GM19468 (cell line): ENCODE data around the gene TUT7.
"Not testable (repeated sequence)": the region's sequence is repeated elsewhere in the genome, so short reads cannot be mapped to it uniquely, and the experiment has no call there.

Source experiments
- ATAC-seq: cut with Tn5 transposase; IDR thresholded peaks from one replicate; pipeline ENCODE4 v1.9.1; 2021; ENCODE audit warnings: mild to moderate bottlenecking, moderate library complexity, moderate number of reproducible peaks; ENCODE audit not compliant: unreplicated experiment; ENCODE audit errors: extremely low read depth

The TUT7 gene

DNA sequence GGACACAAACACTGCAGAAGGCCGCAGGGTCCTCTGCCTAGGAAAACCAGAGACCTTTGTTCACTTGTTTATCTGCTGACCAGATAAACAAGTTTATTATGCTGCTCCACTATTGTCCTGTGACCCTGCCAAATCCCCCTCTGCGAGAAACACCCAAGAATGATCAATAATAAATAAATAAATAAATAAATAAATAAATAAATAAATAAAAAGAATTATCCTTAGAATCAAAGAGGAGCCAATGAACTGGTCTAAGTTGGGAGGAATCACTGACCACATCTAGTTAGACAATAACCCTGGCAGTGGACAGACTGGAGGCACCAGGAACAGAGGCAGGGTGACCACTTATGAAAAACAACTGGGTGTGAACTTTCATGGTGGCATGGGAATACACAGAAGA, 41.3 kb downstream of the TUT7 start:
- not testable (repeated sequence) for ATAC-seq

DNA sequence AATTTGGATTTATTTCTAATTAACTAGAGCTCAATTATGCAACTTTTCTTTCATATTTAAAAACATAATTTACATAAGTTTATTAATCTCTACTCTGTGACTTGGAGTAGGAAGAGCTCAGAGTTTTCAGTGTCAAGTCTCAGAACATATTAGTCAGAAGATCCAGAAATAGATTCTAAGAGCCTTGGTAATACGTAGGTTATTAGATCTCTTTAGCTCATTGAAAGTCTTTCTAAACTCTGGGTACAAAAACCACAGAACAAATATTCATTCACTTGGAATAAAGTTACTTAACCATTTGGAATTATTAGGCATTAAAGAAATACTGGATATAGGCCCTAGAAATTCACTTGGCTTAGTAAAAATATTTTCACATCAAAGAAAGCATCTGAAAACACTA, 45.5 kb downstream of the TUT7 start:
- no peak for ATAC-seq

DNA sequence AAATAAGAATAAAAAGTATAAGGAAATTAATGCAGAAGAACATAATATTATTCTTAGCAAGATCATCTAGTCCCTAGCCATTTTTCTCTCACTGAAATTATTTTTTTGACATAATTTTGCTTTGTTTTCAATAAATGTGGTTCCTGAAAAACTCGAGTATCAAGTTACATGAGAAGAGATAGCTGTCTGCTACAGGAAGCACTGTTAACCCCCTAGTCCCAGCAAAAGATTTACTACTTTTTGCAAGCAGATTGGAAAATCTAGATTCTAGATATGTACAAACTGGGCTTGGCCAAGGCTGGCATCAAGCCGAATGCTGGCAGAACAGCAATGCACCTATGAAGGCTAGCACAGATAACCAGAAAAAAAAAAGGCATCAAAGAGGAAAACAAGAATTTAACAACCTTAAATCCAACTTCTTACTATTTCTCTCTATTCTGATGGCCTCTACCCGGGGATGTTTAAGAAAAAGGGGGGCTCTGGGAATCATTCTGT, 49.9 kb downstream of the TUT7 start:
- no peak for ATAC-seq

DNA sequence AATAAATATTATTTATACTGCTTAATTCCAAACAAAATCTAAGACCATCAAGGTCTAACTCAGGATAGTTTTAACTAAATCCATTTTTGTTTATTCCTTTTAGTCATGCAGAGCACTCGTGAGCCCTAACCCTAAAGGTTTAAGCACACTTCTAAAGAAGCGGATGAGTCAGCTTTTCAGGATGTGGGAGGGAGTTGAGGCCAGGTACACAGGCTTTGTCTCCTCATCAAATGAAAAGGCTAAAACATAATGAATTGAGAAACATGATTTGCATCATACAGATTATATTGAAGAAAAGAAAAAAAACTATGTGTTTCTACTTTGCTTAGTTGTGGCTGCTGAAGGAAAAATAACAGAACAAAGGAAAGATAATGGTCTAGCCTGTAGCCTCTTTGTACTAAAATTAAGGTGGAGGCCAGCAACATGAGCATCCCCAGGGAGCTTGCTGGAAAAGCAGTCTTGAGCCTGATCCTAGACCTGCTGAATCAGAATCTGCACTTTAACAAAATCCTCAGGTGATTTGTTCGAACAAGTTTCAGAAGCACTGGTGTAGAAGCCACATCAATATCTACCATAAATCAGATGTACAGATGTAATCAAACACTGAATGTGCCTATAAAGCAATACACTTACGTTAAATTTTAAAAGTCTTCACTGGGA, 50.8 kb downstream of the TUT7 start:
- no peak for ATAC-seq

DNA sequence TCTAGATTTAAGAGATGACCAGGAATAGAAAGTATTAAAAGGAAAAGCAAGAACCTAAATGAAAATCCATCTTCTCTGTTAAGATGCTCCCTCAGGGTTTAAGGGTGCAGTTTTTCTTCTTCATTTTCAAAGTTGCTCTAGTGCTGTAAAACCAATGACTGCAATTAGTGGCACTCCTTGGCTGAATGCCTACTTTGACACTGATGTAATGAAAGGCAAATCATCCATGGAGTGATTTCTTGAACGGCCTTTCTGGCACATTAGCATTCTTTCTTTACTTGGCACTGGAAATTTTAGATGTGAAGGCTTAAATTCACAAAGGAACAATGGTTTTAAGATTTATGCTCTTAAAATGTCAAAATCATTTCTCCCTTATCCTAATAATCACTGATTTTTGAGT, 52.5 kb downstream of the TUT7 start:
- ATAC-seq, result no peak

DNA sequence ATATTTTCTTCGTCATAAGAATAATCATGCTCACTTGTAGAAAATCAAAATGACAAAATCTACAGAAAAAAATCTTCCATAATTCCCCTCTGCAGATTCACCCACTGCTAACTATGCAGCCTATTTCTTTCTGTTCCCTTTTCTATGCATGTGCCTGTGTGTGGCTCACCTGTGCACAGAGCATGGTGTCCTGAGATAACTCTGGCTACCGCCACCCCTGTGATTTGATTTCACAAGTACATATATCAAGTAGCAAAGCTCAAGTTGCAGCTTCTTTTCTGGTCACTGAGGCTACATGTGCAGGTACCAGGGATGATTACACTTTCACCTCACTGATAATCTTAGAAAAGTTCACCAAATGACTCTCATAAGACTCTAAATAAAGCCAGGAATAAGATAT, 53.5 kb downstream of the TUT7 start:
- ATAC-seq, result no peak

DNA sequence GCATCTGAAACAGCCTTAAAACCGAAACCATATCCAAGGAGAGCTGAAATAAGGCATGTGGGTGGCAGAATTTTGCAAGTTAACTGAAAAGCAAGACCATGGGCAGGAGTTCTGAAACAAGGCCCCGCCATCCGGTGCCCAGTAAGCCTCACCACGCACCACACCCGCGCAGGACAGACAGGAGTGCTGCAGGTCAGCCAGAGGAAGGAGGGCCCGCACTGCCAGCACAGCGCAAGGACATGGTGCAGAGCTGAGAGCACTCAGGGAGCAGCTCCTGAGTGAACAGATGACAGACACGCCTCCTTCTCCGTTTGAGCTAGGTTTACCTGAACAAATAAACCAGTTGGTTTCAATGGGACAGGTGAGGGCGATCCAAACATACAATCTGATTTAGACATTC, 55.3 kb downstream of the TUT7 start:
- no peak for ATAC-seq

DNA sequence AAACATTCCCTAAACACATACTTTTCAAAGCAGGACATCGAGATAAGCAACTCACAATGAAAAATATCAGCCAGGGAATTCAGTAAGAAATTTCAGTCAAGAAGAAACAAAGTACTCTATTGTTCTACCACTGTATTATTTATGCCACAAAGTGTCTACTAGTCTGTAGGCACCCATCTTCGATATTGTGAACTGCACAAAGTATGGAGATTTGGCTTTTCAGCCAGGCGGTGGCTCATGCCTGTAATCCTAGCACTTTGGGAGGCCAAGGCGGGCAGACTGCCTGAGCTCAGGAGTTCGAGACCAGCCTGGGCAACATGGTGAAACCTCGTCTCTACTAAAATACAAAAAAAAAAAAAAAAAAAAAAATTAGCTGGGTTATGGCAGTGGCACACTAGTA, 63.9 kb downstream of the TUT7 start:
- not testable (repeated sequence) for ATAC-seq

DNA sequence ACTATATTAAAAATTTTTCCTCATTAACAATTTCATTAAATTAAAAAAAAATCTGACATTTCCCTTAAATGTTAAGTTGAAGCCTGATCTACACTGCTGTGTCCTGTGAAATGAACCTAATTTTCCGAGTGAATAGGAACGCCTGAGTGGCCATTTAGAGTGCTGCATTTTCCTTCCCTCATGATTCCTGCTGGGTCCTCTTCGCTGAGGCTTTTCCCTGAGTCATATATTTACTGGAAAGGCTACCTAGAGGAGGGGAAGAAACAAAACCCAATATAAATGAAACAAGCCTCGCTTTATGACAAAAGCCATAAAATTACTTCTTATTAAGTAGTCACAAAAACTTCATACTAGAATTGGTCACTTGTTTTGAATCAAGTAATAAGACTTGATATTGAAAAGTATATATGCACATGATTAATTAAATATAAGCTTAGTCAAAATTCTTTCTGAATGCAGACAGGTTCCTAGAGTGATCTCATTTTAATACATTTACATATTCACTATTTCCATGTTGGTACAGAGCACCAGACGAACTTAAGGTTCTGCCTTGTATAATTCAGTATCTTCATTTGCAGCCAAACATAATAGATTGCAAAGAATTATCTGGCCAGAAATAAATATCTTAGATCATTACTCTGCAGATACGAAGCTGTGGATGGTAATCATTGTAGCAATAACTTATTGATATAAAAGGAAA, 65.6 kb downstream of the TUT7 start:
- ATAC-seq, result no peak

DNA sequence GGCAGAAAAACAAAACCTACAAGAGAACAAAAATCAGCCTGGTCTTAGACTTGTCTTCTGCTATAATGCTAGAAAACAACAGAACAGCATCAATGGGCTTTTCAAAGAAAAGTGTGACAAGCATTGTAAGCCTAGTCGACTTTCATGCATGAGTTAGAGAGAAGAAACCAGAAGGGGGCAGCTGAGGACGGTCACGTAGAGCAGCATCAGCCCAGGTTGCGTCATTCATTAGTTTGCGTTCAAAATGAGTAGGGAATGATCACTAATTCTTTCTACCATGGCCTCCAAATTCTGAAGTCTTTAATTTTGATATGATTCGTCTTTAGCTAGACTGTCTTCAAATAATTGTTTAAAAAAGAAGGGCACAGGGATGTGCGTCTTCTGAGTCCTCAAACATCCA, 67.2 kb downstream of the TUT7 start:
- ATAC-seq, result no peak

DNA sequence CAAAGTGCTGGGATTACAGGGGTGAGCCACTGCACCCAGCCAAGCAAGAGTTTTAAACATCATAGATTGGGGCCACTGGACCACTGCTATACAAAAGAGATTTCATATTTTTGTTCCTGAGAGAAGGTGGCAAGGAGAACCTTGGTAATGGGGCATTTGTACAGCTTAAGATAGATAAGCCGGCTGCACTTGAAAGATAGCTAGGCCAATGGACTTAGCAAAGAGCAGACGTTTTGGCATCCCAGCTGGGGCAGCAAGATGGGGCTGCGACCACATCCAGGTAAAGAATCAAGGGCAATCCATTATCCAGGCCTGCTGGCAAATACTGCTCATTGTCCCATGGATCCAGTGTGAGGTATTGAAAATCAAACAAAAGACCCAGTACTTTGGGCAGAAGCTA, 67.9 kb downstream of the TUT7 start:
- no peak for ATAC-seq

DNA sequence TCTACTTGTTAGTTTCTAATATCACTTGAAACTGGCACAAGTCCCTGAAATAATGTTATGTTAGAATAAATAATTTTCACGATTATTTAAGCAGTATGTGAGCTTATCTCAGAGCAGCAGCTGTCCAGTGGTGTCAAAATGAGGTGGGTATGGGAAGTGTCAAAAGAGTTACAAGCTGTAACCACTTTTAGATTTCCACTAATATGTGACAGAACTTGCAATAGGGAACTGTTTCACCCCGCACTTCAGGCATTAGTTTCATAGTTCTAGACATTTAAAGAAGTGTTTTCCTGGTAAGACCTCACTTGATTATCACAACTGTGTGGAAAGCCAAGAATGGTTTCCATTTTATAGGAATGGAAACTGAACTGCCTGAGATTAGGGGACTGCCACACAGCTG, 68.9 kb downstream of the TUT7 start:
- no peak for ATAC-seq

DNA sequence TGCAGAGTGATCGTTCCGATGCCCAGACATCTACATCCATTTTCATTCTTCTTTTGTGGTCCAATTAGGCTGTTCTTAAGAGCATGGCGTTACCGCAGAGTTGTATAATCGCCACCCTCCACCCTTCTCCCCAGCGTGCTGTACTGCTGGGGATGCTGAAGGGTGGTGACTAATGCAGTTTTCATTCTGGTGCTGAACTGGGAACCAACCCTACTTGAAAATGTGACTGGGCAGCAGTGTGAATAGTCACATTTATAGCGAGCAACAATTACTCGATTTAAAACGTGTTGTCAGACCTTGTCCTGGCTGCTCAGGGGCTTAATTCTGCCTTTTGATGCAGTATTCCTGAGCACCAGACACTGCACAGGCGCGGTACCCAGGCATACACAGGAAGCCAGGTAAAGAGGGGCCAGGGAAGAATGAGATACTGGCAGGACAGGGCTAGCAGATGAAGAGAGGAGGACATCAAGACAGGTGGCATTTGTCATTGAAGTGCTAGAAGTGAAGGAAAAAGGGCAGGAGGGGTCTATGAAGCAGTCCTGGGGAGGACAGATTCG, 71.2 kb downstream of the TUT7 start:
- ATAC-seq, result no peak

DNA sequence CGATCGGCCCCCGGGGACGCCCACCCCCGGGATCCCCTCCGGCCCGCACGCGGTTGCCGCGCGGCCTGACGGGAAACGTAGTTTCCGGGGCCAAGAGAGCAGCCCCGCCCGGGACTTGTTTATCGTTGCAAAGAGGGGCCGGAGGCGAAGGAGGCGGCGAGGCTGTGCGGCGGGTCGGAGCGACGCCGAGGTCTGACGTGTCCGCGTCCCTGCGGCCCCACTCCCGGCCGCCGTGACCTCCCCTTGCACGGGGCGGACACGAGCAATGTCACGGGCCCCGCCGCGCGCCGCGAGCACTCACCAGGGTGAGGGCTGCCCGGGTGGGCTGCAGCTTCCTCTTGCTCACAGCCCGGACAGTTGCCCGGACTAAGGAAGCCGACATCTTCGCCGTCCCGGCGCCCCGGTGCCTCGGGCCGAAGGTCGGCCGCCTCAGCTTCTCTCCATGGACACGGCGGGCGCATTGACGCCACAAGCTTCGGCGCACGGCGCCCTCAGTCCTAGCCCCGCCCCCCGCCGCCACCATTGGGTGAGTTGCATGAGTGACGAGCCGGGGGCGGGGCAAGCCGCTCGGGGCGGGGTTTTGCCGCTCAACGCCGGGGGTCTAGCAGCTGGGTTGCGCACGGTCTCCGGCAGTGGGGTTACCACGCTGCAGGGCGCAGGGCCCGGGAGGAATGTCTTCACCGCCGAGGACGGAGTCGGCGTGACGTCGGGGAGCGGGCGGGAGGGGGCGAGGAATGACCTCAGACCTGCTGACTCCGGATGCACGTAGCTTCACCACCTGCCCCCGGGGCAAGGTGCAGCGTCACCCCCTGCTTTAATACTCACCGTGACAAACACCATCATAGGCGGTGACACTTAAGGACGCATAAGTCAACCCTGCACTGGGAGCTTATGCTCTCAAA, 71.9 kb downstream of the TUT7 start, which contains the start of gene ISCA1:
TSS of gene ISCA1 (minus strand) at position 462 of the 902 bp plus-strand sequence. CDS start at position 382, 80 bp downstream.
- peak; percentile 59 for ATAC-seq

DNA sequence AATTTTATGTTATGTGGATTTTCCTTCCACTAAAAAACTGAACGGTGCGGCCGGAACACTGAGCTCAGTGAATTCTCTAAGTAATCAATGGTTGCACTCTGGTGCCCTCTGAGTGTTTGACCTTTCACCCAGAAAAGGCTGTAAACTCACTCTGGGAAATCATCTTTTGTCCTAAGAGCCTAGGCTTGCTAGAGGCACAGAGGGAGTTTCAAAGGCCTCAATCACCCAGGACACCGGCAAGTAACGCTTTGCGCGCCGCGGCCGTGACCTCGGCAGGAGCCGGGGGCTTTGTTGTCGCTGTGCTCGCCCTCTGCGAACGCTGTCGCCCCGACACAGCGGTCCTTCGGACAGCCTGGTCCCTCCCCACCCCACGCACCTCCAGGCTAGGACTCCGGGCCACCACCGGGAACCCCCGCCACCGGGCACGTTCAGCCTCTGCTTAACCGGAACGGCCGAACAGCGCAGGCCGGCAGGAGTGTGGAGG, 72.6 kb downstream of the TUT7 start:
- no peak for ATAC-seq

DNA sequence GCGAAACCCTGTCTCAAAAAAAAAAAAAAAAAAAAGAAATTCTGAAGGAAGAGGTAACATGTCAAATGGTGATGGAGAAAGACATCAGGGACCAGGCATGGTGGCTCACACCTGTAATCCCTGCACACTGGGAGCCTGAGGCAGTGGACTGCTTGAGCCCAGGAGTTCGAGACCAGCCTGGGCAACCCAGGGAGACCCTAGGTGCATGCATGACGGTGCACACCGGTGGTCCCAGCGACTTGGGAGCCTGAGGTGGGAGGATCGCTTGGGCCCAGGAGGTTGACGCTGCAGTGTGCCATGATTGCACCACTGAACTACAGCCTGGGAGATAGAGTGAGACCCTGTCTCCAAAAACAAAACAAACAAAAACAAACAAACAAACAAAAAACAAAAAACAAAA, 73.6 kb downstream of the TUT7 start:
- ATAC-seq, result no peak

DNA sequence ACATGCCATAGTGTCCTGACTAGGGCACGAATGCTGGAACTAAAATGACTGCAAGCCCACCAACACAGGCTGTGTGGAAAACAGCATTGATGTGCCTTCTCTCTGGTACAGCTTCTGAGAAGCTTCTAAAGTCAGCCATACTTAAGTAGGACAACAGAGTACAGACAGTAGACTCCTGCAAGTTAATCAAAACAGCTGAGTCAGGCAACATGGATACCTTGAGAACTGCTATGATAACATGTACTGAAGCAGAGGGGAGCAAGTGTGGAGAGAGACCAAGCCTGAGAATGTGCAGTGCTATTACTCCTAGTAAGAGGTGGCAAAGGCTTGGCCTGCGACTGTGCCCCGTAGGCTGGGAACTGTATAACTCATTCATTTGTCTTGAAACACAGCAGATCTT, 74.4 kb downstream of the TUT7 start:
- ATAC-seq, result no peak

DNA sequence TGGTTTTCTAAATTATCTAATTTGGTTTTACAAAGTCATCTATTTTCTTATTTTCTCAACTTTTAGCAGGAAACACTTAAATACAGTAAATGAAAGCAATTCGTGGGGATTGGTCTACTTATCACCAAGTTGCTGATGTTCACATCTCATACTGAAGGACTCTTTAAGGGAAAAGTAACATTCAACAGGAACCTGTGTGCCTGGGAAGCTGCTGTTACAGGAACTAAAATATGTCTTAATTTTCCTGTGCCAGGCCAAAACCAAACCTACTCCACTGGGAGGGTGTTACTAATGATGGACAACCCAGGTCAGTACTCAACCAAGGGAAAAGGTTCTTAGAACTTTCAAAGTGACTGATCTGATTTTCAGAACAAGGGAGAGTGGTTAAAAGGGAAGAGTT, 77.1 kb downstream of the TUT7 start:
- ATAC-seq, result no peak

DNA sequence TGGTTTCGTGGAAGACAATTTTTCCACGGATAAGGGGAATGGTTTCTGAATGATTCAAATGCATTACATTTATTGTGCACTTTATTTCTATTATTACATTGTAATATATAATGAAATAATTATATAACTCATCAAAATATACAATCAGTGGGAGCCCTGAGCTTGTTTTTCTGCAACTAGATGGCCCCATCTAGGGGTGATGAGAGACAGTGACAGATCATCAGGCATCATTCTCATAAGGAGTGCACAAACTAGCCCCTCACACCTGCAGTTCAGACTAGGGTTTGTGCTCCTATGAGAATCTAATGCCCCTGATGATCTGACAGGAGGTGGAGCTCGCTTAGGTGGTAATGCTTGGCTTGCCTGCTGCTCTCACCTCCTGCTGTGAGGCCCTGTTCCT, 78.2 kb downstream of the TUT7 start:
- ATAC-seq, result no peak
